IPS-15b (cell line): ENCODE results near the gene PTH2.

Source experiments
- H3K27me3 ChIP-seq: one replicate; pipeline ENCODE4 v1.6.1; 2013; ENCODE audit warnings: low read length; ENCODE audit not compliant: control insufficient read depth, insufficient read depth
- H3K36me3 ChIP-seq: one replicate; pipeline ENCODE4 v1.6.1; 2013; ENCODE audit warnings: low read length; ENCODE audit not compliant: control insufficient read depth, insufficient read depth
- H3K4me1 ChIP-seq: one replicate; pipeline ENCODE4 v1.6.1; 2013; ENCODE audit warnings: mild to moderate bottlenecking, low read length; ENCODE audit not compliant: control insufficient read depth, insufficient read depth
- H3K4me3 ChIP-seq: one replicate; pipeline ENCODE4 v1.5.1; 2013; ENCODE audit warnings: low read depth, low read length
- H3K9ac ChIP-seq: one replicate; pipeline ENCODE4 v1.6.1; 2013; ENCODE audit warnings: low read depth, mild to moderate bottlenecking, low read length
- H3K9me3 ChIP-seq: one replicate; pipeline ENCODE4 v1.6.1; 2013; ENCODE audit warnings: mild to moderate bottlenecking, low read length; ENCODE audit not compliant: control insufficient read depth, insufficient read depth

Gene PTH2

GRCh38 chr19:49427339-49427738 is 4.1 kb upstream of the PTH2 start:
- Histone ChIP-seq H3K9me3 (no peaks in the 10 kb centered on the region), H3K27me3 (peaks cover 73% of the 10 kb centered on the region), H3K4me3 (no peak overlapping the region), H3K36me3 (no peaks in the 10 kb centered on the region), H3K9ac (no peak overlapping the region), H3K4me1 (peaks cover 20% of the 10 kb centered on the region)

DNA sequence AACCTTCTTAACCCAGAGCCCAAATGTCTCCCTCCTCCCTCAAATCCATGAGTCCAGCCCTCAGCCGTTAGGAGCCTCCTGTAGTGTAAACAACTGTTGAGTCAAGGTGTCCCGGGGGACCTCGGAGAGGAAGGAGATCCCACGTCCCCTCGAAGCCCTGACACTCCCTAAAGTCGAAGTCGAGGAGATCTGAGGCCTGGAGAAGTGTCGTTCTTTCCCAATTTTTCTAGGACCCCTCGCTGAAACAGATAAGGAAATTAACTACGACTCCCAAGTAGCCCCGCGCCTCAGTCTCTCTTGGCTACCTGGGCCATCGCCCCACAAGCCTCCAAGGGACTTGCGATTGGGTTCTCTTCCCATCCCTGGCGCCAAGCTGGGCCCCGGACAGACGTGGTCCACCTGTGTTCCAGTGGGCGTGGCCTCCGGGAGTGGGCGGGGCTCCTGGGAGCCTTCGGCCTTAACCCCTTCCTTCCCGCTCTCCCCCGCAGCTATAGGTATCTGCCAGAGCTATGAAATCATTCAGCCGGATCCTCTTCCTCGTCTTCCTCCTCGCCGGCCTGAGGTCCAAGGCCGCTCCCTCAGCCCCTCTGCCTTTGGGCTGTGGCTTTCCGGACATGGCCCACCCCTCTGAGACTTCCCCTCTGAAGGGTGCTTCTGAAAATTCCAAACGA is 2.8 kb upstream of the PTH2 start:
- Histone ChIP-seq H3K36me3 (no peaks in the 10 kb centered on the region), H3K4me1 (peaks cover 20% of the 10 kb centered on the region), H3K9me3 (no peaks in the 10 kb centered on the region), H3K27me3 (peaks cover 79% of the 10 kb centered on the region), H3K9ac (no peak overlapping the region), H3K4me3 (peak overlapping the region; percentile 65)

DNA sequence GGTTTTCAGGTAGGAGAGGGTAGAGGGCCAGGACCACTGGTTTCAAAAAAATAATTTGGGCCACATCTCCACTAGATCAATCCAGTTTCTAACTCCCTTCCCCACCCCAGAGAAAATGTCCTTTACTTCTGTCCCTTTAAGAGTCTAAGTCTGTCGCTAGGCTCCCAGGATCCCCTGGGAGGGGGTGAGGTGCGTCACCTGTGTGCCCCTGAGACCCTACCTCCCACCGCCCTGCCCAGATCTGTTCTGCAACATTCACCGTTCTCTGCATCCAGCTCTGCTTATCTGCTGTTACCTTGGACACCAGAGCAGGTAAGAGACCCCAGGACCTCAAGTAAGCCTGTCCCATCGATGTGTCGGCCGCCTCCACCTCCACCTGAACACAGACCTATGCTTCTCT is 1.9 kb upstream of the PTH2 start, which contains the start of gene GFY:
GFY (plus strand) TSS at position 211 of the 400 bp plus-strand sequence. CDS start 1,043 bp downstream, outside the sequence.
- Histone ChIP-seq H3K27me3 (peaks cover 75% of the 10 kb centered on the region), H3K9me3 (no peaks in the 10 kb centered on the region), H3K4me3 (peak within 1 kb of the TSS; percentile 65), H3K4me1 (peaks cover 25% of the 10 kb centered on the region), H3K36me3 (no peaks in the 10 kb centered on the region), H3K9ac (no peak within 1 kb of the TSS)

- no peaks in the 10 kb centered on the region for H3K9me3 ChIP-seq
- no peak overlapping the region for H3K9ac ChIP-seq
- peaks cover 65% of the 10 kb centered on the region for H3K27me3 ChIP-seq
- peak overlapping the region; percentile 64 for H3K4me3 ChIP-seq
- H3K36me3 ChIP-seq: no peaks in the 10 kb centered on the region
- peaks cover 20% of the 10 kb centered on the region for H3K4me1 ChIP-seq
Measured at GRCh38 chr19:49423985-49424303, 703 bp upstream of the PTH2 start.

- Histone ChIP-seq H3K4me1 (peaks cover 20% of the 10 kb centered on the region), H3K9ac (peak overlapping the region; percentile 47)
Measured at GRCh38 chr19:49422407-49423070, 702 bp downstream of the PTH2 start.

GRCh38 chr19:49421878-49422202 is 1.4 kb downstream of the PTH2 start:
- Histone ChIP-seq H3K4me3 (peak overlapping the region; percentile 0), H3K36me3 (no peaks in the 10 kb centered on the region), H3K4me1 (peaks cover 16% of the 10 kb centered on the region), H3K9me3 (no peaks in the 10 kb centered on the region), H3K27me3 (peaks cover 61% of the 10 kb centered on the region), H3K9ac (no peak overlapping the region)

More at GRCh38 chr19:49422407-49423070, 702 bp downstream of the PTH2 start:
- Histone ChIP-seq H3K27me3 (peaks cover 67% of the 10 kb centered on the region), H3K36me3 (no peaks in the 10 kb centered on the region), H3K9me3 (no peaks in the 10 kb centered on the region), H3K4me3 (peak overlapping the region; percentile 64)

GRCh38 chr19:49421039-49421877 is 2.0 kb downstream of the PTH2 start:
- peak overlapping the region; percentile 0 for H3K4me3 ChIP-seq
- H3K27me3 ChIP-seq: peaks cover 56% of the 10 kb centered on the region
- no peak overlapping the region for H3K9ac ChIP-seq

GRCh38 chr19:49420227-49420626 is 3.0 kb downstream of the PTH2 start:
- Histone ChIP-seq H3K4me1 (peaks cover 12% of the 10 kb centered on the region), H3K9me3 (no peaks in the 10 kb centered on the region), H3K27me3 (peaks cover 47% of the 10 kb centered on the region), H3K9ac (no peak overlapping the region), H3K4me3 (no peak overlapping the region), H3K36me3 (no peaks in the 10 kb centered on the region)

More at GRCh38 chr19:49421039-49421877, 2.0 kb downstream of the PTH2 start:
- no peaks in the 10 kb centered on the region for H3K36me3 ChIP-seq
- H3K4me1 ChIP-seq: peaks cover 12% of the 10 kb centered on the region
- H3K9me3 ChIP-seq: no peaks in the 10 kb centered on the region

GRCh38 chr19:49419173-49419572 is 4.1 kb downstream of the PTH2 start:
- H3K4me3 ChIP-seq: no peak overlapping the region
- peaks cover 37% of the 10 kb centered on the region for H3K27me3 ChIP-seq
- H3K9ac ChIP-seq: no peak overlapping the region
- peaks cover 12% of the 10 kb centered on the region for H3K4me1 ChIP-seq
- no peaks in the 10 kb centered on the region for H3K9me3 ChIP-seq
- H3K36me3 ChIP-seq: no peaks in the 10 kb centered on the region

DNA sequence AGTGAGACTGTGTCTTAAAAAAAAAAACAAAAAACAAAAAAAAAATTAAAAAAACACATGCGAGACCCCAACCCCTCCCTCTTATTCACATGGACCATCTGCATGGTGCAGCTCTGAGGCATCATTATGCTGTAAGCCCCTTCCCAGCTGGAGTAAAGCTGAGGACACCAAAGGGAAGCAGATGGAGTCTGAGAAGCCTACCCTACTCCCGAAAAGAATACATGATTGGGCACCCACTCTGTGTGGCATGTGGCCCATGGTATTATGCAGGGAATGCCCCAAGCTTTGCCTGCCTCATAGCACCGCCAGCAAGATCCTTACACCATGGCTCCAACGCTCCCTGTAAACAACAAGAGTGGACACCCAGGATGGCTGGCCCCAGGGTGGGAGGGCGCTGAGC is 4.7 kb downstream of the PTH2 start:
- no peaks in the 10 kb centered on the region for H3K36me3 ChIP-seq
- H3K9me3 ChIP-seq: no peaks in the 10 kb centered on the region
- H3K27me3 ChIP-seq: peaks cover 30% of the 10 kb centered on the region
- H3K4me1 ChIP-seq: peaks cover 9% of the 10 kb centered on the region
- no peak overlapping the region for H3K4me3 ChIP-seq
- no peak overlapping the region for H3K9ac ChIP-seq

DNA sequence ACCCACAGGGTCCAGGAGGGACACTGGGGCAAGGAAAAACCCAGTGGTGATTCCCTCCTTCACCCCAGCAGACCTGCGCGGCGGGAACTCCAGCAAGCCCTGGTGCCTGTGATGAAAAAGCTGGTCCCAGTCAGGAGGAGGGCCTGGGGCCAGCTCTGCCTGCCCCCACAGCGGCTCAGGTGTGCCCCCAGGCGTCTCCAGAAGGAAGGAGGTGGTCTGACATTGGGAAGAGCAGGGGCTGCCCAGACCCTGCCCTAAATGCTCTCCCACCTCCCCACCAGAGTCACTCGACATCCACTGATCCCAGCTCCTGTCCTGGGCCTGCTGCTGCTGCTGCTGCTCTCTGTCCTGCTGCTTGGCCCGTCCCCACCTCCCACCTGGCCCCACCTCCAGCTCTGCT is 6.2 kb downstream of the PTH2 start:
- Histone ChIP-seq H3K27me3 (peaks cover 16% of the 10 kb centered on the region), H3K9me3 (no peaks in the 10 kb centered on the region), H3K4me1 (peaks cover 6% of the 10 kb centered on the region), H3K4me3 (no peak overlapping the region), H3K36me3 (no peaks in the 10 kb centered on the region), H3K9ac (no peak overlapping the region)
